NCI-H1092 (cell line): ENCODE data around the gene RNF114.
"Not testable (repeated sequence)": the region's sequence is repeated elsewhere in the genome, so short reads cannot be mapped to it uniquely, and the experiment has no call there.

Experiments used
- DNase-seq: peaks from one replicate; lab custom pipeline; 2025; lab: John Stamatoyannopoulos, UW

The RNF114 gene

DNA sequence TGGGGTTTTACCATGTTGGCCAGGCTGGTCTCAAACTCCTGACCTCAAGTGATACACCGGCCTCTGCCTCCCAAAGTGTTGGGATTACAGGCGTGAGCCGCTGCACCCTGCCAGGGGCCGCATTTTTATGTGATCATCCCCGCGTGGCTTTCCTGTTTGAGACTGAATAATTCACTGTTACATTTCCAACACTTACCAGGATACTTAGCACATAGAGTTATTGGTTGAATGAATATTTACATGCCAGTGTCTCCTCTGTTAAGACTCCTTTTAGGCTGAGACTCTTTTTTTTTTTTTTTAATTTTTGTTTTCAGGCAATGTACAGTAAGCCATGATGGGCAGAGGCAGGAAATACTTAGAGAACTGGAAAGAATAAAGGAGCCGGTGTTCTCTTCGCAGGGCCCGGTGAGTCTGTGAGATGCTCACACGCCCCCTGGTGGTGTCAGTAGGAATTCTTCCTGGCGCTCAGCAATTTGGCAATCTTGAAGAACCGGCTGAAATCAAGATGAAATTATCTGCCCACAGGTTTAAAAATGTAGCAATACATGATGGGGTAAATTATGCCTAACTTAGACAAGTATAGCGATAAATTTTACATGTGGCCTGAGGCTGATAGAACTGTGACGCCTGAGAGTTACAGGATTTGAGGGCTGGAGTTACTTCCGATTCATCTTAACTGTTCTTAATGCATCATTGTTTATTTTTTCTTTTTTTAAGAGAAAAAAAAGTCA lies 7.6 kb upstream of the RNF114 start:
- peak; percentile 36 for DNase-seq

DNA sequence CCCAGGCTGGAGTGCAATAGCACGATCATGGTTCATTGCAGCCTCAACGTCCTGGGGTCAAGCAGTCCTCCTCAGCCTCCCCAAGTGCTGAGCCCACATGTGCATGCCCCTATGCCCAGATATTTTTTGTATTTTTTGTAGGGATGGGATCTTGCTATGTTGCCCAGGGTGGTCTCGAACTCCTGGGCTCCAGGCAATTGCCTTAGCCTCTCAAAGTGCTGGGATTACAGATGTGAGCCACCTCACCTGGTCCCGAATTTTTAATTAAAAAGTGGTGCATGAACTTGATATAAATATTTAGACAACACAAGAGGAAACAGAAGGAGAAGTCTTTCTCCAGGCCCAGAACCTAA lies 7.1 kb upstream of the RNF114 start:
- no peak for DNase-seq

DNA sequence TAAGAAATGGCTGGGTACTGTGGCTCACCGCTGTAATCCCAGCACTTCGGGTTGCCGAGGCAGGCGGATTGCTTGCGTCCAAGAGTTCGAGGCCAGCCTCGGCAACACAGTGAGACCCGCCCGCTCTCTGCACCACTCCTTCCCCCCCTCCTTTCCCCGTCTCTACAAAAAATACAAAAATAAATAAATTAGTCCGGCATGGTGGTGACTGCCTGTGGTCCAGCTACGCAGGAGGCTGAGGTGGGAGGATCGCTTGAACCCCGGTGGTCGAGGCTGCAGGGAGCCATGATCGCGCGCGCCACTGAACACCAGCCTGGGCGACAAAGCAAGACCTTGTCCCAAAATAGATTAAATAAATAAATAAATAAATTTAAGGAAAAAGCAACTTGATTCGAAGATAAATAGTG lies 448 bp upstream of the RNF114 start:
- DNase-seq: no peak

DNA sequence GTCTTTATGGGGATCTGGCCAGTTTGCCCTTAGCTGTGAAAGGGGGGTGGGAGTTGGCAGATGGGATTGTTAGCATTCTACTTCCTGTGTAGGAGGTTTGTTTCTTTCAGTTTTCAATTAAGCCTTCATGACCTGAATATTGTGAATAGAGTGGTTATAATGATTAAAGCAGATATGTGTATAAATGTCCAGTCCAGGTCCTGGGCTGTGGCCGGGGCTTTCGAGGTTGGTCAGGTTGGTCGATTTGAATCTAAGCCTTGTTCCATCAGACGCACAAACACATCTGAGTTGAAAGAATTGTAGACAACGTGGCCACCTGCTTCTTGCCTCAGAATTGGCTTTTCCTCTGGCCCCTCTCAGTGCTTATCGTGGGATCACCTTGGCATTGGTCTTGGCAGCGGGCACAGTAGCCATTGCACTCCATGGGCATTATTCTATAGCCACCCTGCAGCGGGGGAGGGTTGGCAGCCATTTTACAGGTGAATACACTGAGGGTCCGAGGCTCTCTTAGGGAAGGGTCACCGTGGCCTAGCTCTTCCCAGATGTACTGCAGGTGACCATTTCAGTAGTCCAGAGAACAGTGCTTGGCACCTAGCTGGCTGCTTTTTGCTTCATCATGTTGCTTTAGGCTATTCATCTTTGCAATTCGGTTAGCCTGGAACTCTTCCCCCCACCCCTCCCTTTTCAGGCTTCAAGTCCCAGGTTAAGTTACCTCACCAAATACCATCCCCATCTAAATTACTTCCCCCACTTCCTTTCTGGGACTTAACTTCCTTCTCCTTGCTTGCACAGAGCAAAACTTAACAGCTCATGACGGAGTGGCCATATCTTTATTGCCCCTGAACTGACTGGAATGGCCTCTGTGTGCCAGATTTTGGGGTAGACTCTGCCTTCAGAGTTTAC lies 1.1 kb downstream of the RNF114 start:
- no peak for DNase-seq

DNA sequence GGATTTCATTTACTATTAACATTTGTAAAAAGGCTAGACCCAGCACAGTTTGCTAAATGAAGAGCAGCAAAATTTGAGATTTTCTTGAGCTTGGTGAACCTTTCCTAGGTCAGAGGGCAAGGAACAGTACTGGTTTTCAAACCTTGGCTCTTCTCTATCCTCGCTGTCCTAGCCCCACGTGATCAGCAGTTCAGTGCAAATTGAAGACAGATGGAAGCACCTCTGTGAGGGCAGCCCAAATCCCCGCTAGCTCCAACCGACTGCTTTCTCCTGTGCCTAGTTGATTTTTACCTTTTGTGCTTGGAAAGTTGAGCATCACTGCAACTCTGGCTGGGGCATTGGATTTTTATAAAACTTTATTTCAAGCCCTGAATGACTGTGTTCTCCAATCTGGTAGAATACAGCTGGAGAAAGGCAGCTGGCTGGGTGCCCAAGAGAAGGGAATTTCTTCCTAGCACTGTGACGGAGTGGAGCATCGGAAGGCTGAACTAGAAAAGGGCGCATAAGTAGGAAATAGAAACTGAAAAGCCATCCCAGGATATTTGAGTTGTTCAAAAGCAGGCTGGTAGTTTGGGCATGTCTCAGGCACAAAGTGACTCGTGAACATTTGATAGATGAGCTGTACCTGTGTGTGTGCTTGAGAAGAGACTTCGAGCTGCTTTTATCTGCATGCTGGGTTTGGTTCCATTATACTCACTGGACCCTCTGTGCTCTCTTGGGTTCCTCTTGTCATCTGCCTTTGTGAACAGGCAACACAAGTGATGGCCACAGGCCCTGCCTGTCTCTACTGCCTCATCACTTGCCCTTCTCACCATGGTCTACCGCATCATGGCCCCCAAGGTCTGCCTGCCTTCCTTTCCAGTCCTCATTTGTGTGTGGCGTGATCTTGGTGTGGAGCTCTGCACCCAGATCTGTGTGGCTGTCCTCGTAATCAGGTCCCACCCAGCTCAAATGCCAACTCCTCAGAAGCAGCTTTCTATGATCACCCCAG lies 2.3 kb downstream of the RNF114 start:
- no peak for DNase-seq

DNA sequence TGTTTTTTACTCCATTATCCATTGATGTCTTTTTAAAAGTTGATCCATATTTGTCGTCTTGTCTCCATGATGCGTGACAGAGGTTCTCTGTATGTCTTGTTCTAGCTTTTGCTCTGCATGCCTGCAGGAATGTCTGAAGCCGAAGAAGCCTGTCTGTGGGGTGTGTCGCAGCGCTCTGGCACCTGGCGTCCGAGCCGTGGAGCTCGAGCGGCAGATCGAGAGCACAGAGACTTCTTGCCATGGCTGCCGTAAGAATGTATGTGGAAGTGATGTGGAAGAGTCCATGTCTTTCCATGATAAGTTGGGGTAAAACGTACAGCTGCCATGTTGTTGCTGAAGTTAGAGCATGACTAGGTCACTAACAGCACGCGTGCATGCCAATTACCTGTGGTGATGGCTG lies 5.3 kb downstream of the RNF114 start:
- DNase-seq: no peak

DNA sequence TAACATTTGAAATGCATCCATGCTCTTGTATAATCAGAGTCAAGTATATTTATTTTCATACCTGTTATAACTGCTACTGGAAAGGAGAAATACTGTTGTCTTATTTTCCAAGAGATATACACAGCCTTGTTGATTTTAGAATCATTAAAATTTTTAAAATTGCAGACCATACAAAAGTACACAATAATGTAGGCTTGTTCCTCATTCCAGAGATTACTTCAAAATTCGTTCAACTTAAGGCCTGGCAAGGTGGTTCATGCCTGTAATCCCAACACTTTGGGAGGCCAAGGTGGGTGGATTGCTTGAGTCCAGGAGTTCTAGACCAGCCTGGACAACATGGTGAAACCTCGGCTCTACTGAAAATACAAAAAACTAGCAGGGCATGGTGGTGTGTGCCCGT lies 6.1 kb downstream of the RNF114 start:
- DNase-seq: no peak

DNA sequence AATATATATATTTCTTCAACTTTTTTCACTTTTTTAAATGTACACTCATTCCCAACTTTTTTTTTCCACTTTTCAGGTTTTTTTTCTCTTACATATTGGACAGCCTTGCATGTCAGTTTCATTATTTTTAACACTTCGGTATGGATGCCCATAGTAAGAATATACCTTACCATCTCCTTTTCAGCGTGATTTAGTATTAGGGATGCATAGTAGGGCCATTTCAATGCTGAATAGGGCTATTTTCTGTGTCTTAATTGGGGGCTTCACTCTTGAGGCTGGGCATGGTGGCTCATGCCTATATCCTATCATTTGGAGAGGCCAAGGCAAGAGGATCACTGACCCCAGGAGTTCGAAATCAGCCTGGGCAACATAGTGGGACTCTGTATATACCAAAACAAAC lies 6.7 kb downstream of the RNF114 start:
- DNase-seq: no peak

DNA sequence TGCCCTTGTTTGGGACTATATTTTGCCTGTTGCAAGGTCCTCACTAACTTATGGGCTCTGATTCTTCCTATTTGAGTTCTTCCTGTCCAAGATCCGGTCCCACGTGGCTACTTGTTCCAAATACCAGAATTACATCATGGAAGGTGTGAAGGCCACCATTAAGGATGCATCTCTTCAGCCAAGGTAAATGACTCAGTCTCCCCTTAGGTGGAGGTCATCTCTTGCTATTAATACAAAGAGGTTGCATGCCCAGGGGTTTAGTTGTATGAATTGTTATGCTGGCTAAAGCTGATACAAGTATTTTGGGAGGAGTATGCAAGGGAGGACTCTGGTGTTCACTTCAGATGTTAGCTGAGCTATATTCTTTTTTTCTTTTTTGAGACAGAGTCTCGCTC lies 9.1 kb downstream of the RNF114 start:
- DNase-seq: no peak

DNA sequence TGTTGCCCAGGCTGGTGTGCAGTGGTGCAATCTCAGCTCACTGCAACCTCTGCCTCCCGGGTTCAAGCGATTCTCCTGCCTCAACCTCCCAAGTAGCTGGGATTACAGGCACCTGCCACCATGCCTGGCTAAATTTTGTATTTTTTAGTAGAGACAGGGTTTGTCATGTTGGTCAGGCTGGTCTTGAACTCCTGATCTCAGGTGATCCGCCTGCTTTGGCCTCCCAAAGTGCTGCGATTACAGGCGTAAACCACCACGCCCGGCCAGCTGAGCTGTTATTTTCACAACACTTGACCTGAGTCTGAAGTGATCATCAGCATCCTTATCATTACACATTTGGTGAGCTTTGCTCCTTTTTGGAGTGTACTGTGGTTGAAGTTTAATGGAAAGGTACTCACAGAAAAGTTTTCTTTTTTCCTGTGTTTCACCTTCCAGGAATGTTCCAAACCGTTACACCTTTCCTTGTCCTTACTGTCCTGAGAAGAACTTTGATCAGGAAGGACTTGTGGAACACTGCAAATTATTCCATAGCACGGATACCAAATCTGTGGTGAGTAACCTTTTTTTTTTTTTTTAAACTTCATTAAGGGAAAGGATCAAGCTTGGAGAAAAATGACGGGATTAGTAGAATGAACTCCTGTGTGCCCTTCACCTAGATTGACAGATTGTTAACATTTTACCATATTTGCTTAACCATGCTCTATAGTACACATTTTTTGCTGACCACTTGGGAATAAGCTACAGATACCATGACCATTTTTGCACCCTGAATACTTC lies 9.7 kb downstream of the RNF114 start:
- no peak for DNase-seq

DNA sequence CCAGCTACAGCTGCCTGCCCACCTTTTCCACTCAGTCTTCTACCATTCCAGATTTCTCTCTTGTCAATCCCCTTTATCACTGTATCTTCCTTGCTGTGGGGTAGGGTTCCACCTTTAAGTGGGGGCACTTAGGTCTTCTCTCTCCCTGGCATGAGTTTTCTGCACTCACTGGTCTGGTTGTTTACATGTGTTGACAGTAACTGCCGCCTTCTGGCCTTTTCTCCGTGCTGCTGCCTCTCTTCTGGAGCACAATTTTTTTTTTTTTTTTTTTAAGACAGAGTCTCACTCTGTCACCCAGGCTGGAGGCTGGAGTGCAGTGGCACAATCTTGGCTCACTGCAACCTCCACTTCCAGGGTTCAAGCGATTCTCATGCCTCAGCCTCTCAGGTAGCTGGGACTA lies 12.0 kb downstream of the RNF114 start:
- DNase-seq: no peak

DNA sequence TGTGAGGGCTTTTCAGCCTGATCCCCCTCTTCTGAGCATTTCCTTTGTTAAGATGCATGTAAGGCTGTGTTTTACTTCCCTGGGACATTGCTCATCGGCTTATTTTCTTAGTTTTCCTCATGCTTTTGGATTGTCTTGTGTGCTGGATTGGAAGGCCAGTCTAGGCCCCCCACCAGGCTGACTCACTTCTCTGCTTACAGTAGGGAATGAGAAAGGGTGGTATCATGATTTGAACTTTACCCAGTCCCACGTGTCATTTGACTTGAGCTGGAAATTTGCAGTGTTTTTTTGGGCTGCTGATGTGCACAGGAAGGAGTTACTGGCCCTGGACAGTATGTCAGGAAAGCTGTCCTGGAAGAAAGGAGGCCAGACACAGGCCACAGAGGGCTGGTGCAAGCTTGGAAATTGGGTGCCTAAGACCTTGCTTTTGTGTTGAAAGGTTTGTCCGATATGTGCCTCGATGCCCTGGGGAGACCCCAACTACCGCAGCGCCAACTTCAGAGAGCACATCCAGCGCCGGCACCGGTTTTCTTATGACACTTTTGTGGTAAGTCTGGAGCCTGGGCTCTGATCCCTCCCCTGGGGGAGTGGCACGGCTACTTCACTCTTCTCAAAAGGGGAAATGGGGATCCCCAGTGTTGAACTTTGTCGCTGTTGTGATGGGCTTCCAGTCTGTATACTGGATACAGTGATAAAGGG lies 12.8 kb downstream of the RNF114 start:
- DNase-seq: no peak

DNA sequence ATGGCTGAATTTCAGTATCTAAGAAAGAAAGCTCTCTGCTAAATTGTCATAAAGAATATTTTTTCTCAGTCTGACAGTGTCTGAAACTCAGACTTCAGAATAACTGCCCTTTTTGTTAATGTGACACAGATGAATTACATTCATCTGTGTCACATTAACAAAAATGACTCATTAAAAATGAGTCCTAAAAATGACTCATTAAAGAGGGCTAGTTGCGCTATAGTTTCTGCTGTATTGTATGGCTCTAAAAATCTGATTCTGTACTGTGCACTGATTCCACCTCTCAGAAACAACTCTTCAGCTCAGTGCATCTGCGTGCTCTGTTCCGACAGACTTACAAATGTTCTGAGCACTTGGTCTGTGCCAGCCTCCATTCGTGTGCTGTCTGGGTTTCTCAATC lies 15.0 kb downstream of the RNF114 start:
- DNase-seq: no peak

DNA sequence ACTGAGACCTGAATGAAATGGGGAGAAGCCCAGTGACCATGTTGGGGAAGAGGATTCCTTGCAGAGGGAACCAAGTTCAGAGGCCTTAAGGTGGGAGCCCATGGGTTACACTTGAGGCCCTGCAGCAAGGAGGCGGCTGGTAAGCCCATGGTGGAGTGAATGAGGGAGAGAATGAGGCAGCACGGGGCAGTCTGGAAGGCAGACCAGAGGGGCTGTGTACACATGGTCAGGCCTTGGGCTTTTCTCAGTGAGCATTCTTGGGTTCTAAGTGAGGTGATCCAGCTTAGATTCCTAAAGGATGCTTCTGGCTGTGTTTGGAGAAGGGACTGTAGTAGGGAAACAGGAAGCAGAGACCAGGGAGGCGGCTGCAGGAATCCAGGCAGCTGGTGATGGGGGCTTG lies 19.0 kb downstream of the RNF114 start:
- DNase-seq: no peak

DNA sequence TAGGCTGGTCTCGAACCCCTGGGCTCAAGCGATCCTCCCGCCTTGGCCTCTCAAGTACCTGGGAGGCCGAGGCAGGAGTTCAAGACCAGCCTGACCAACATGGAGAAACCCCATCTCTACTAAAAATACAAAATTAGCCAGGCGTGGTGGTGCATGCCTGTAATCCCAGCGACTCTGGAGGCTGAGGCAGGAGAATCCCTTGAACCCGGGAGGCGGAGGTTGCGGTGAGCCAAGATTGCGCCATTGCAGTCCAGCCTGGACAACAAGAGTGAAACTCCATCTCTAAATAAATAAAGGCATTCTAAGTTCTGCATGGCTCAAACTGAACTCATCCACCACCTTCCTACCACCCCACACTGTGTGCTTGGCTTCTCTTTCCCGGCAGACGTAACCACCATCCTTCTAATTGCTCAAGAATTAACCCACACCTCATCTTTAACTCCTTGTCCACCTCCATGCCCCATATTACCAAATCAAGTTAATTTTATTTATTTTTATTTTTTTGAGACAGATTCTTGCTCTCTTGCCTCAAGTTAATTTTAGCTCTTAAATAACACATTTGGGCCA lies 19.7 kb downstream of the RNF114 start:
- DNase-seq: not testable (repeated sequence)

DNA sequence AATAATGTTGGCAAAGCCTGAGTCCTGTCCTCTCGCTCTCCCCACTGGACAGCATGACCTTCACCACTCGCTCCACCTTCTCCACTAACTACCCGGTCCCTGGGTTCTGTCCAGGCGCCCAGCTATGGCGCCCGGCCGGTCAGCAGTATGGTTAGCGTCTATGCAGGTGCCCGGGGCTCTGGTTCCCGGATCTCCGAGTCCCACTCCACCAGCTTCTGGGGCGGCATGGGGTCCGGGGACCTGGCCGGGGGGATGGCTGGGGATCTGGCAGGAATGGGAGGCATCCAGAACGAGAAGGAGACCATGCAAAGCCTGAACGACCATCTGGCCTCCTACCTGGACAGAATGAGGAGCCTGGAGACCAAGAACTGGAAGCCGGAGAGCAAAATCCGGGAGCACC lies 20.5 kb downstream of the RNF114 start:
- no peak for DNase-seq

DNA sequence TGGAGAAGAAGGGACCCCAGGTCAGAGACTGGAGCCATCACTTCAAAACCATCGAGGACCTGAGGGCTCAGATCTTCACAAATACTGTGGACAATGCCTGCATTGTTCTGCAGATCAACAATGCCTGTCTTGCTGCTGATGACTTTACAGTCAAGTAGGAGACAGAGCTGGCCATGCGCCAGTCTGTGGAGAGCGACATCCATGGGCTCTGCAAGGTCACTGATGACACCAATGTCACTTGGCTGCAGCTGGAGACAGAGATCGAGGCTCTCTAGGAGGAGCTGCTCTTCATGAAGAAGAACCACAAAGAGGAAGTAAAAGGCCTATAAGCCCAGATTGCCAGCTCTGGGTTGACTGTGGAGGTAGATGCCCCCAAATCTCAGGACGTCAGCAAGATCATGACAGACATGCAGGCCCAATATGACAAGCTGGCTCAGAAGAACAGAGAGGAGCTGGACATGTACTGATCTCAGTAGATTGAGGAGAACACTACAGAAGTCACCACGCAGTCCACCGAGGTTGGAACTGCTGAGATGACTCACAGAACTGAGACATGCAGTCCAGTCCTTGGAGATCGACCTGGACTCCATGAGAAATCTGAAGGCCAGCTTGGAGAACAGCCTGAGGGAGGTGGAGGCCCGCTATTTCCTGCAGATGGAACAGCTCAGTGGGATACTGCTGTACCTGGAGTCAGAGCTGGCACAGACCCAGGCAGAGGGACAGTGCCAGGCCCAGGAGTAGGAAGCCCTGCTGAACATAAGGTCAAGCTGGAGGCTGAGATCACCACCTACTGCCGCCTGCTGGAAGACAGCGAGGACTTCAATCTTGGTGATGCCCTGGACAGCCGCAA lies 21.1 kb downstream of the RNF114 start:
- DNase-seq: not testable (repeated sequence)

DNA sequence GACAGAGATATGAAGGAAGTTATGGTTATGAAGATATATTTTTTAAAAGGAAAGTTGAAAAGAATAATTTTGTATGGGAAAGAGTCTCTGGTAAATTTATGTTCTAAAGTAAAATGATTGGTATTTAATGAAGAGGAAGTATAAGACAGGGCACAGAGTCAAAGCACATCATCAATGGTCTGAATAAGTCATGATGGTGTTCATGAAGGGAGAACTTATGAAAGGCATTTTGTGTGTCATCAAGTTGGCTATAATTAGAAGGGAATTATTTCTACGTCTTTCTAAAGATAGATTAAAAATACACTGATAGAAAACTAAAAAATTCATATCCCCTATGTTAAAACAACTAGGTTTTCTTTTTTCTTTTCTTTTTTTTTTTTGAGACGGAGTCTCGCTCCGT lies 25.2 kb downstream of the RNF114 start:
- no peak for DNase-seq

DNA sequence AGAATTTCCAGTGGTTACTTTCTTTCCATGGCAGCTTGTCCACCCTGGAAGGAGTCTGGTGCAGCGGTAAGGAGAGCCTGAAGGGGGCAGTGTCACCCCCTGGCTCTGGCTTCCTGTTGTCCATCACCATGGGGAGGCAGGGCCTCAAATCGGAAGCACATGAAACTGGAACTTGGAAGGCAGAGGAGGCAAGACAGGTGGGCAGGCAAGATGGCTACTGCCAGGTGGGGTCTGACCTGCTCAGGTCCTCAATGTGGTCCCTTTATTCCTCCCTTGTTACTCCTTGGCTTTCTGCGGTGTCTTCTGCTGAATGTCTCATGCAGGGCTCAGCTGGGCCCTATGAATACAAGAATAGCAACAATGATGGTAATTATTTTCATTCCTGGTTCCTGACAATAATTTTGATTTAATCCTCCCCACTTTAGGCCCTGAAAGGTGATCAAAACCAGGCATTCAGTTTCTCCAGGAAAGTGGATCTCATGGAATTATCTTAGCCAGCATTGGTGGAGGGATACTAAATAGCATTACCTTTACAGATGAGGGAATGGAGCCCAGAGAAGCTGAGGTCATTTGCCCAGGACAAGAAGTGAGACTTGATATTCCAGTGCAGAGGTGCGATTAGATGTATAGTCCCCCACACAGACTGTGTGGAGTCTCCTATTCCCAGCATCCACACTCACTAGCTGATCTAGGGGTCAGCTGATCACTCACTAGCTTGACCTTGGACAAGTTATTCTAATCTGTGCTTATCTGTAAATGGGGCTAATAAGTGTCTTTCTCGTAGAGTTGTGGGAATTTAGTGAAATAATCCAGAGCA lies 29.0 kb downstream of the RNF114 start:
- DNase-seq: no peak
